Chondrocyte (in vitro differentiated cells): Measurements from ENCODE around the gene BPGM. TPM values are rescaled to one million over a fixed set of nuclear protein-coding genes. Genes with fewer than 3 reads are reported as not detected.
"Not testable (repeated sequence)": the region's sequence is repeated elsewhere in the genome, so short reads cannot be mapped to it uniquely, and the experiment has no call there.

Experiments
- DNase-seq: peaks from one replicate; pipeline ENCODE4 v3.0.0; 2021; ENCODE audit warnings: mixed read lengths, low spot score
- H3K27ac Mint-ChIP-seq: one replicate; pipeline ENCODE4 v1.8.0; 2021; ENCODE audit warnings: mild to moderate bottlenecking, moderate library complexity, mixed read lengths; ENCODE audit not compliant: unreplicated experiment
- H3K27me3 Mint-ChIP-seq: 2 replicates; pipeline ENCODE4 v1.8.0; 2021; ENCODE audit warnings: low read depth, mixed read lengths
- H3K36me3 Mint-ChIP-seq: 2 replicates; pipeline ENCODE4 v1.8.0; 2021; ENCODE audit warnings: low read depth, mixed read lengths
- H3K4me1 Mint-ChIP-seq: 2 replicates; pipeline ENCODE4 v1.8.0; 2021; ENCODE audit warnings: low read depth, mild to moderate bottlenecking, mixed read lengths
- H3K4me3 Mint-ChIP-seq: one replicate; pipeline ENCODE4 v1.8.0; 2021; ENCODE audit warnings: mild to moderate bottlenecking, moderate library complexity, mixed read lengths; ENCODE audit not compliant: unreplicated experiment
- H3K9me3 Mint-ChIP-seq: 2 replicates; pipeline ENCODE4 v1.8.0; 2021; ENCODE audit warnings: low read depth, mixed read lengths
- CTCF ChIP-seq: fragments of 200-600 bp; sonication (generic); IDR thresholded peaks from 2 replicates; pipeline ENCODE4 v1.5.0; 2021; ENCODE audit warnings: antibody characterized with exemption, mild to moderate bottlenecking, moderate library complexity
- total RNA-seq: library from RNA; stranded (reverse); gene quantifications from 3 replicates; pipeline ENCODE4 v1.2.1, GENCODE V29; 2021

The BPGM gene
- total RNA-seq, 1 donor from 2014 or later = 29.6 TPM

- H3K9me3 Mint-ChIP-seq = no peaks in the 10 kb centered on the region
- no peak for TF ChIP-seq CTCF
- no peaks in the 10 kb centered on the region for H3K27me3 Mint-ChIP-seq
- no peak overlapping the region for H3K4me3 Mint-ChIP-seq
- DNase-seq = no peak
- H3K4me1 Mint-ChIP-seq = peaks cover 3% of the 10 kb centered on the region
- H3K27ac Mint-ChIP-seq = no peak overlapping the region
- H3K36me3 Mint-ChIP-seq = no peaks in the 10 kb centered on the region
Observed at GRCh38 chr7:134639061-134639460, 7.6 kb upstream of the BPGM start.

- Mint-ChIP-seq H3K4me1 (peaks cover 3% of the 10 kb centered on the region), H3K27ac (no peak overlapping the region), H3K9me3 (no peaks in the 10 kb centered on the region), H3K4me3 (no peak overlapping the region), H3K36me3 (no peaks in the 10 kb centered on the region), H3K27me3 (no peaks in the 10 kb centered on the region)
- TF ChIP-seq CTCF = no peak
- DNase-seq = no peak
Observed at GRCh38 chr7:134639683-134640279, 6.9 kb upstream of the BPGM start.

GRCh38 chr7:134640842-134641715 lies 5.6 kb upstream of the BPGM start:
- no peak overlapping the region for H3K27ac Mint-ChIP-seq
- H3K4me3 Mint-ChIP-seq = no peak overlapping the region
- DNase-seq = no peak
- no peaks in the 10 kb centered on the region for H3K36me3 Mint-ChIP-seq
- H3K27me3 Mint-ChIP-seq = no peaks in the 10 kb centered on the region
- no peaks in the 10 kb centered on the region for H3K9me3 Mint-ChIP-seq
- TF ChIP-seq CTCF = no peak
- H3K4me1 Mint-ChIP-seq = peaks cover 3% of the 10 kb centered on the region

GRCh38 chr7:134641981-134642380 lies 4.7 kb upstream of the BPGM start:
- not testable (repeated sequence) for H3K4me3 Mint-ChIP-seq

GRCh38 chr7:134643131-134643530 lies 3.5 kb upstream of the BPGM start:
- Mint-ChIP-seq H3K27ac (no peak overlapping the region), H3K4me1 (peaks cover 3% of the 10 kb centered on the region), H3K9me3 (no peaks in the 10 kb centered on the region), H3K4me3 (no peak overlapping the region), H3K36me3 (no peaks in the 10 kb centered on the region), H3K27me3 (no peaks in the 10 kb centered on the region)
- TF ChIP-seq CTCF = no peak
- no peak for DNase-seq

More at GRCh38 chr7:134641981-134642380, 4.7 kb upstream of the BPGM start:
- not testable (repeated sequence) for H3K4me1 Mint-ChIP-seq, H3K27ac Mint-ChIP-seq, H3K36me3 Mint-ChIP-seq, H3K9me3 Mint-ChIP-seq, DNase-seq, H3K27me3 Mint-ChIP-seq
